ENCODE measurements around the gene CFAP46.

Gene CFAP46

GRCh38 chr10:132878091-132878729 lies 64.2 kb downstream of the CFAP46 start:
- H3K9me3 ChIP-seq (ENCODE audit: insufficient read depth, low read length), result no peaks in the 10 kb centered on the region
- no peak overlapping the region for H3K27ac ChIP-seq (ENCODE audit: low read depth, low read length)
- H3K9me2 ChIP-seq (replicated peaks; ENCODE audit: insufficient read depth, low read length), result no peaks in the 10 kb centered on the region
- H3K79me2 ChIP-seq (ENCODE audit: insufficient read depth, low read length), result no peaks in the 10 kb centered on the region
- H3K36me3 ChIP-seq (ENCODE audit: low read length), result no peaks in the 10 kb centered on the region
- H3K27me3 ChIP-seq (ENCODE audit: low read length), result no peaks in the 10 kb centered on the region
- no peak overlapping the region for H3K9ac ChIP-seq (ENCODE audit: low read length)
- H3K4me3 ChIP-seq (ENCODE audit: insufficient read depth, low read length, poor library complexity, severe bottlenecking), result no peak overlapping the region
- H4K20me1 ChIP-seq (ENCODE audit: low read depth, low read length), result no peaks in the 10 kb centered on the region
- H3F3A ChIP-seq (ENCODE audit: insufficient read depth), result no peaks in the 10 kb centered on the region
- no peak for TF ChIP-seq CTCF (IDR thresholded peaks at IDR 0.05; ENCODE audit: insufficient read depth, low read length, poor library complexity, severe bottlenecking)
- TF ChIP-seq EZH2phosphoT487 (conservative IDR thresholded peaks at IDR 0.05; ENCODE audit: low read length), result no peak
- no peak overlapping the region for H2AFZ ChIP-seq (ENCODE audit: low read depth, low read length, severe bottlenecking)
- H3K4me2 ChIP-seq (ENCODE audit: low read depth, low read length, poor library complexity, severe bottlenecking), result no peak overlapping the region

- no peak overlapping the region for H2AFZ ChIP-seq (ENCODE audit: low read depth, low read length, severe bottlenecking)
- no peaks in the 10 kb centered on the region for H3K79me2 ChIP-seq (ENCODE audit: insufficient read depth, low read length)
- H4K20me1 ChIP-seq (ENCODE audit: low read depth, low read length), result no peaks in the 10 kb centered on the region
- no peak overlapping the region for H3K9ac ChIP-seq (ENCODE audit: low read length)
- no peak for TF ChIP-seq CTCF (IDR thresholded peaks at IDR 0.05; ENCODE audit: insufficient read depth, low read length, poor library complexity, severe bottlenecking)
- TF ChIP-seq EZH2phosphoT487 (conservative IDR thresholded peaks at IDR 0.05; ENCODE audit: low read length), result no peak
- no peaks in the 10 kb centered on the region for H3K27me3 ChIP-seq (ENCODE audit: low read length)
- no peaks in the 10 kb centered on the region for H3F3A ChIP-seq (ENCODE audit: insufficient read depth)
- H3K27ac ChIP-seq (ENCODE audit: low read depth, low read length), result no peak overlapping the region
- no peaks in the 10 kb centered on the region for H3K9me3 ChIP-seq (ENCODE audit: insufficient read depth, low read length)
- no peak overlapping the region for H3K4me3 ChIP-seq (ENCODE audit: insufficient read depth, low read length, poor library complexity, severe bottlenecking)
- H3K36me3 ChIP-seq (ENCODE audit: low read length), result no peaks in the 10 kb centered on the region
- no peak overlapping the region for H3K4me2 ChIP-seq (ENCODE audit: low read depth, low read length, poor library complexity, severe bottlenecking)
- H3K9me2 ChIP-seq (replicated peaks; ENCODE audit: insufficient read depth, low read length), result no peaks in the 10 kb centered on the region
Measured at GRCh38 chr10:132877473-132877872, 64.9 kb downstream of the CFAP46 start.

- Histone ChIP-seq H3K27ac (ENCODE audit: low read depth, low read length) (no peak overlapping the region), H3K9me2 (replicated peaks; ENCODE audit: insufficient read depth, low read length) (no peaks in the 10 kb centered on the region), H2AFZ (ENCODE audit: low read depth, low read length, severe bottlenecking) (no peak overlapping the region), H3K4me3 (ENCODE audit: insufficient read depth, low read length, poor library complexity, severe bottlenecking) (no peak overlapping the region), H3K27me3 (ENCODE audit: low read length) (no peaks in the 10 kb centered on the region), H3K4me2 (ENCODE audit: low read depth, low read length, poor library complexity, severe bottlenecking) (no peak overlapping the region), H3F3A (ENCODE audit: insufficient read depth) (no peaks in the 10 kb centered on the region), H3K36me3 (ENCODE audit: low read length) (no peaks in the 10 kb centered on the region), H3K9ac (ENCODE audit: low read length) (no peak overlapping the region), H3K79me2 (ENCODE audit: insufficient read depth, low read length) (no peaks in the 10 kb centered on the region), H4K20me1 (ENCODE audit: low read depth, low read length) (no peaks in the 10 kb centered on the region), H3K9me3 (ENCODE audit: insufficient read depth, low read length) (no peaks in the 10 kb centered on the region)
- TF ChIP-seq CTCF (IDR thresholded peaks at IDR 0.05; ENCODE audit: insufficient read depth, low read length, poor library complexity, severe bottlenecking), result no peak
- no peak for TF ChIP-seq EZH2phosphoT487 (conservative IDR thresholded peaks at IDR 0.05; ENCODE audit: low read length)
Measured at GRCh38 chr10:132876993-132877431, 65.4 kb downstream of the CFAP46 start.

Data from SU-DHL-6 (cell line).